ENCODE results near the gene AMOTL1. TPM values are rescaled to one million over a fixed set of nuclear protein-coding genes. Genes with fewer than 3 reads are reported as not detected.
A peak's percentile ranks its signal among the peaks of the same experiment; 100 is the strongest.

Gene AMOTL1
- total and polyA plus RNA-seq, 4 donors = 7.4 to 68.5 (median 27.3) TPM

GRCh38 chr11:94838027-94838731 lies 70.0 kb downstream of the AMOTL1 start:
- TF ChIP-seq CTCF (IDR thresholded peaks at IDR 0.05; ENCODE audit: control extremely low read depth, extremely low read depth) = no peak
- Histone ChIP-seq H3K27ac (ENCODE audit: low read depth in 1 of 2, low read length in 1 of 2) (no peak overlapping the region), H3K4me1 (ENCODE audit: control insufficient read depth in 5 of 5, insufficient read depth in 5 of 5, low read length in 5 of 5) (peaks cover 2 to 59% (median 22%) of the 10 kb centered on the region in 5 donors), H3K9ac (ENCODE audit: insufficient read depth in 1 of 2, low read length in 2 of 2) (no peak overlapping the region), H3K9me3 (ENCODE audit: control insufficient read depth in 4 of 4, insufficient read depth in 3 of 4, low read length in 3 of 4) (no peaks in the 10 kb centered on the region), H3K4me3 (no peak overlapping the region), H3K36me3 (ENCODE audit: control insufficient read depth in 4 of 4, insufficient read depth in 4 of 4, low read length in 4 of 4) (peaks cover 0 to 11% (median 1%) of the 10 kb centered on the region in 4 donors), H3K27me3 (ENCODE audit: control insufficient read depth in 3 of 3, insufficient read depth in 3 of 3, low read length in 2 of 3) (no peaks in the 10 kb centered on the region)
- 54 to 73% methylated on average over 2 of the region's 2 CpGs for WGBS, 2 donors
- no peak for DNase-seq
- ATAC-seq (ENCODE audit: insufficient read depth, low FRiP score) = no peak

- DNase-seq = peak in 2 of 3 donors; percentile 37 to 50
- Histone ChIP-seq H3K36me3 (ENCODE audit: control insufficient read depth in 4 of 4, insufficient read depth in 4 of 4, low read length in 4 of 4) (peaks cover 0 to 11% (median 1%) of the 10 kb centered on the region in 4 donors), H3K4me1 (ENCODE audit: control insufficient read depth in 5 of 5, insufficient read depth in 5 of 5, low read length in 5 of 5) (peaks cover 2 to 40% (median 11%) of the 10 kb centered on the region in 5 donors), H3K9me3 (ENCODE audit: control insufficient read depth in 4 of 4, insufficient read depth in 3 of 4, low read length in 3 of 4) (no peaks in the 10 kb centered on the region), H3K27me3 (ENCODE audit: control insufficient read depth in 3 of 3, insufficient read depth in 3 of 3, low read length in 2 of 3) (no peaks in the 10 kb centered on the region), H3K27ac (ENCODE audit: low read depth in 1 of 2, low read length in 1 of 2) (no peak overlapping the region), H3K4me3 (no peak overlapping the region), H3K9ac (ENCODE audit: insufficient read depth in 1 of 2, low read length in 2 of 2) (no peak overlapping the region)
- TF ChIP-seq CTCF (IDR thresholded peaks at IDR 0.05; ENCODE audit: control extremely low read depth, extremely low read depth) = no peak
- ATAC-seq (ENCODE audit: insufficient read depth, low FRiP score) = no peak
- 63 to 80% methylated on average over 4 of the region's 4 CpGs for WGBS, 2 donors
These were observed 72.1 kb downstream of the AMOTL1 start for GRCh38 chr11:94840209-94840608.

- DNase-seq = no peak
- H3K36me3 ChIP-seq (ENCODE audit: control insufficient read depth in 4 of 4, insufficient read depth in 4 of 4, low read length in 4 of 4) = peaks cover 0 to 10% (median 4%) of the 10 kb centered on the region in 4 donors
- no peak for ATAC-seq (ENCODE audit: insufficient read depth, low FRiP score)
- H3K9me3 ChIP-seq (ENCODE audit: control insufficient read depth in 4 of 4, insufficient read depth in 3 of 4, low read length in 3 of 4) = no peaks in the 10 kb centered on the region
- no peaks in the 10 kb centered on the region for H3K27me3 ChIP-seq (ENCODE audit: control insufficient read depth in 3 of 3, insufficient read depth in 3 of 3, low read length in 2 of 3)
- H3K27ac ChIP-seq (ENCODE audit: low read depth in 1 of 2, low read length in 1 of 2) = no peak overlapping the region
- H3K4me3 ChIP-seq = no peak overlapping the region
- TF ChIP-seq CTCF (IDR thresholded peaks at IDR 0.05; ENCODE audit: control extremely low read depth, extremely low read depth) = no peak
- no peak overlapping the region for H3K9ac ChIP-seq (ENCODE audit: insufficient read depth in 1 of 2, low read length in 2 of 2)
- H3K4me1 ChIP-seq (ENCODE audit: control insufficient read depth in 5 of 5, insufficient read depth in 5 of 5, low read length in 5 of 5) = peaks cover 0 to 9% (median 2%) of the 10 kb centered on the region in 5 donors
These were observed 75.9 kb downstream of the AMOTL1 start for GRCh38 chr11:94844031-94844430.
